ENCODE measurements around the gene ALKAL2.

DNA sequence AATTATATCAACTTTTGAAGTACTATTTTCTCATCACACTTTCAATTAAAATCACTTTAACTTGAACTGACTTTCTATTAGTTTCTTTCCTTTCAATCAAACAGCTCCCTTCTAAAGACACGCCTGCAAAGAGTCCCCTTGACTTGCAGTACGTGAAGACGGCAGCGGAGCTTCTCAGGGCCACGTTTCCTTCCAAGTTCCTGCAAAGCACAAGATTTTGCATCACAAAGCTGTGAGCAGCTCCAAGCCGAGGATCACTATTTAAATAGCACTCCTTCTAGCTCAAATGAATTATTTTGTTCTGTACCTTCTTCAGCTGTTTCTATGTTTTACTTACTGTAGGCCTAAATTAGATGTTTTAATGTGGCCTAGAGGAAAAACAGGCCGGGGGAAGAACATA lies 54.9 kb downstream of the ALKAL2 start:
- TF ChIP-seq POLR2A (IDR thresholded peaks at IDR 0.05; ENCODE audit: low read depth, low read length) (no peak), FOS (IDR thresholded peaks at IDR 0.05; ENCODE audit: borderline replicate concordance, insufficient read depth, low read length) (no peak), EZH2 (IDR thresholded peaks at IDR 0.05; ENCODE audit: borderline replicate concordance, low read depth, low read length, severe bottlenecking) (no peak), POLR2AphosphoS5 (IDR thresholded peaks at IDR 0.05; ENCODE audit: insufficient read depth, low read depth, low read length) (no peak), JUN (IDR thresholded peaks at IDR 0.05; ENCODE audit: borderline replicate concordance, insufficient read depth, insufficient read length, low read depth) (no peak)
- TF ChIP-seq, protein P1, sequence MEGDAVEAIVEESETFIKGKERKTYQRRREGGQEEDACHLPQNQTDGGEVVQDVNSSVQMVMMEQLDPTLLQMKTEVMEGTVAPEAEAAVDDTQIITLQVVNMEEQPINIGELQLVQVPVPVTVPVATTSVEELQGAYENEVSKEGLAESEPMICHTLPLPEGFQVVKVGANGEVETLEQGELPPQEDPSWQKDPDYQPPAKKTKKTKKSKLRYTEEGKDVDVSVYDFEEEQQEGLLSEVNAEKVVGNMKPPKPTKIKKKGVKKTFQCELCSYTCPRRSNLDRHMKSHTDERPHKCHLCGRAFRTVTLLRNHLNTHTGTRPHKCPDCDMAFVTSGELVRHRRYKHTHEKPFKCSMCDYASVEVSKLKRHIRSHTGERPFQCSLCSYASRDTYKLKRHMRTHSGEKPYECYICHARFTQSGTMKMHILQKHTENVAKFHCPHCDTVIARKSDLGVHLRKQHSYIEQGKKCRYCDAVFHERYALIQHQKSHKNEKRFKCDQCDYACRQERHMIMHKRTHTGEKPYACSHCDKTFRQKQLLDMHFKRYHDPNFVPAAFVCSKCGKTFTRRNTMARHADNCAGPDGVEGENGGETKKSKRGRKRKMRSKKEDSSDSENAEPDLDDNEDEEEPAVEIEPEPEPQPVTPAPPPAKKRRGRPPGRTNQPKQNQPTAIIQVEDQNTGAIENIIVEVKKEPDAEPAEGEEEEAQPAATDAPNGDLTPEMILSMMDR (IDR thresholded peaks at IDR 0.05; ENCODE audit: extremely low read depth in 1 of 2, insufficient read depth in 1 of 2, low read depth in 1 of 2, low read length in 2 of 2): no peak
- TF ChIP-seq, protein P2, sequence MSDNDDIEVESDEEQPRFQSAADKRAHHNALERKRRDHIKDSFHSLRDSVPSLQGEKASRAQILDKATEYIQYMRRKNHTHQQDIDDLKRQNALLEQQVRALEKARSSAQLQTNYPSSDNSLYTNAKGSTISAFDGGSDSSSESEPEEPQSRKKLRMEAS (IDR thresholded peaks at IDR 0.05; ENCODE audit: insufficient read depth, insufficient read length): no peak
